Measurements from ENCODE around the gene CIC.

The CIC gene

GRCh38 chr19:42275103-42275502 lies 6.1 kb downstream of the CIC start:
- no peaks in the 10 kb centered on the region for H3K36me3 ChIP-seq (ENCODE audit: low read length)
- H3K9me3 ChIP-seq (ENCODE audit: insufficient read depth, low read length), result no peaks in the 10 kb centered on the region
- no peak overlapping the region for H3K4me3 ChIP-seq (ENCODE audit: insufficient read depth, low read length, poor library complexity, severe bottlenecking)
- no peaks in the 10 kb centered on the region for H3K27me3 ChIP-seq (ENCODE audit: low read length)
- TF ChIP-seq EZH2phosphoT487 (conservative IDR thresholded peaks at IDR 0.05; ENCODE audit: low read length), result no peak
- TF ChIP-seq CTCF (IDR thresholded peaks at IDR 0.05; ENCODE audit: insufficient read depth, low read length, poor library complexity, severe bottlenecking), result no peak
- H2AFZ ChIP-seq (ENCODE audit: low read depth, low read length, severe bottlenecking), result no peak overlapping the region
- H3K9ac ChIP-seq (ENCODE audit: low read length), result no peak overlapping the region
- no peaks in the 10 kb centered on the region for H4K20me1 ChIP-seq (ENCODE audit: low read depth, low read length)
- H3K9me2 ChIP-seq (replicated peaks; ENCODE audit: insufficient read depth, low read length), result no peaks in the 10 kb centered on the region
- H3K27ac ChIP-seq (ENCODE audit: low read depth, low read length), result no peak overlapping the region
- no peak overlapping the region for H3K4me2 ChIP-seq (ENCODE audit: low read depth, low read length, poor library complexity, severe bottlenecking)
- H3K79me2 ChIP-seq (ENCODE audit: insufficient read depth, low read length), result peaks cover 3% of the 10 kb centered on the region; the same call in 1 of the 2 replicates
- H3F3A ChIP-seq (ENCODE audit: insufficient read depth), result 0 out of 2 replicates have a peak, but pooled peaks cover 9% of the 10 kb centered on the region

- Histone ChIP-seq H4K20me1 (ENCODE audit: low read depth, low read length) (no peaks in the 10 kb centered on the region), H3K4me3 (ENCODE audit: insufficient read depth, low read length, poor library complexity, severe bottlenecking) (no peak overlapping the region), H2AFZ (ENCODE audit: low read depth, low read length, severe bottlenecking) (no peak overlapping the region), H3K9ac (ENCODE audit: low read length) (no peak overlapping the region), H3F3A (ENCODE audit: insufficient read depth) (0 out of 2 replicates have a peak, but pooled peaks cover 9% of the 10 kb centered on the region), H3K9me2 (replicated peaks; ENCODE audit: insufficient read depth, low read length) (no peaks in the 10 kb centered on the region), H3K9me3 (ENCODE audit: insufficient read depth, low read length) (no peaks in the 10 kb centered on the region), H3K36me3 (ENCODE audit: low read length) (no peaks in the 10 kb centered on the region), H3K79me2 (ENCODE audit: insufficient read depth, low read length) (0 out of 2 replicates have a peak, but pooled peaks cover under 1% of the 10 kb centered on the region), H3K27me3 (ENCODE audit: low read length) (no peaks in the 10 kb centered on the region), H3K27ac (ENCODE audit: low read depth, low read length) (no peak overlapping the region), H3K4me2 (ENCODE audit: low read depth, low read length, poor library complexity, severe bottlenecking) (no peak overlapping the region)
- TF ChIP-seq CTCF (IDR thresholded peaks at IDR 0.05; ENCODE audit: insufficient read depth, low read length, poor library complexity, severe bottlenecking) (no peak), EZH2phosphoT487 (conservative IDR thresholded peaks at IDR 0.05; ENCODE audit: low read length) (no peak)
Measured at GRCh38 chr19:42275517-42275916, 6.5 kb downstream of the CIC start.

GRCh38 chr19:42276284-42276683 lies 7.2 kb downstream of the CIC start:
- no peaks in the 10 kb centered on the region for H3K9me3 ChIP-seq (ENCODE audit: insufficient read depth, low read length)
- no peak overlapping the region for H3K4me2 ChIP-seq (ENCODE audit: low read depth, low read length, poor library complexity, severe bottlenecking)
- no peak for TF ChIP-seq EZH2phosphoT487 (conservative IDR thresholded peaks at IDR 0.05; ENCODE audit: low read length)
- H4K20me1 ChIP-seq (ENCODE audit: low read depth, low read length), result no peaks in the 10 kb centered on the region
- no peaks in the 10 kb centered on the region for H3K27me3 ChIP-seq (ENCODE audit: low read length)
- H3K27ac ChIP-seq (ENCODE audit: low read depth, low read length), result no peak overlapping the region
- no peak overlapping the region for H3K4me3 ChIP-seq (ENCODE audit: insufficient read depth, low read length, poor library complexity, severe bottlenecking)
- H3K79me2 ChIP-seq (ENCODE audit: insufficient read depth, low read length), result no peaks in the 10 kb centered on the region
- H2AFZ ChIP-seq (ENCODE audit: low read depth, low read length, severe bottlenecking), result no peak overlapping the region
- no peak overlapping the region for H3K9ac ChIP-seq (ENCODE audit: low read length)
- peaks cover 11% of the 10 kb centered on the region for H3F3A ChIP-seq (ENCODE audit: insufficient read depth)
- no peaks in the 10 kb centered on the region for H3K9me2 ChIP-seq (replicated peaks; ENCODE audit: insufficient read depth, low read length)
- H3K36me3 ChIP-seq (ENCODE audit: low read length), result no peaks in the 10 kb centered on the region

- no peaks in the 10 kb centered on the region for H4K20me1 ChIP-seq (ENCODE audit: low read depth, low read length)
- H3F3A ChIP-seq (ENCODE audit: insufficient read depth), result peaks cover 16% of the 10 kb centered on the region
- H3K36me3 ChIP-seq (ENCODE audit: low read length), result no peaks in the 10 kb centered on the region
- H2AFZ ChIP-seq (ENCODE audit: low read depth, low read length, severe bottlenecking), result no peak overlapping the region
- H3K9me2 ChIP-seq (replicated peaks; ENCODE audit: insufficient read depth, low read length), result no peaks in the 10 kb centered on the region
- H3K4me2 ChIP-seq (ENCODE audit: low read depth, low read length, poor library complexity, severe bottlenecking), result no peak overlapping the region
- no peaks in the 10 kb centered on the region for H3K27me3 ChIP-seq (ENCODE audit: low read length)
- no peaks in the 10 kb centered on the region for H3K79me2 ChIP-seq (ENCODE audit: insufficient read depth, low read length)
- no peaks in the 10 kb centered on the region for H3K9me3 ChIP-seq (ENCODE audit: insufficient read depth, low read length)
- no peak overlapping the region for H3K4me3 ChIP-seq (ENCODE audit: insufficient read depth, low read length, poor library complexity, severe bottlenecking)
- TF ChIP-seq CTCF (IDR thresholded peaks at IDR 0.05; ENCODE audit: insufficient read depth, low read length, poor library complexity, severe bottlenecking) (no peak), EZH2phosphoT487 (conservative IDR thresholded peaks at IDR 0.05; ENCODE audit: low read length) (no peak)
- no peak overlapping the region for H3K27ac ChIP-seq (ENCODE audit: low read depth, low read length)
- no peak overlapping the region for H3K9ac ChIP-seq (ENCODE audit: low read length)
Measured at GRCh38 chr19:42276821-42277220, 7.8 kb downstream of the CIC start.
